Heart right ventricle (tissue), 16 donors: ENCODE data around the gene MLIP. TPM values are rescaled to one million over a fixed set of nuclear protein-coding genes. Genes with fewer than 3 reads are reported as not detected.

ENCODE experiments used
- ATAC-seq, 8 donors: fragments of 200-7000 bp; cut with Tn5 transposase; one replicate each; pipeline ENCODE4 v1.9.1; 2020; ENCODE audit warnings: mild to moderate bottlenecking in 8 of 8, moderate library complexity in 8 of 8, moderate number of reproducible peaks in 1 of 8
- DNase-seq, 2 donors: peaks; one replicate each; pipeline ENCODE4 v3.0.0-alpha.2; 2020
- H3K27ac ChIP-seq, 10 donors: fragments of 200-600 bp; sonication (generic) in 2 of 10; one replicate each; pipeline versions ENCODE4 v1.5.0 to v1.8.0; 2020 to 2022; ENCODE audit warnings: mild to moderate bottlenecking in 3 of 10
- H3K27me3 ChIP-seq, 7 donors: fragments of 200-600 bp; one replicate each; pipeline ENCODE4 v1.8.0; 2021 to 2022; ENCODE audit warnings: mild to moderate bottlenecking in 2 of 7
- H3K36me3 ChIP-seq, 9 donors: fragments of 200-600 bp; sonication (generic) in 1 of 9; one replicate each; pipeline versions ENCODE4 v1.5.0 to v1.8.0; 2020 to 2022; ENCODE audit warnings: mild to moderate bottlenecking in 2 of 9
- H3K4me1 ChIP-seq, 9 donors: fragments of 200-600 bp; sonication (generic) in 1 of 9; one replicate each; pipeline versions ENCODE4 v1.5.0 to v1.8.0; 2020 to 2022; ENCODE audit warnings: mild to moderate bottlenecking in 4 of 9
- H3K4me3 ChIP-seq, 10 donors: fragments of 200-600 bp; sonication (generic) in 2 of 10; one replicate each; pipeline versions ENCODE4 v1.5.0 to v1.8.0; 2020 to 2022; ENCODE audit warnings: mild to moderate bottlenecking in 7 of 10, moderate library complexity in 2 of 10
- H3K9me3 ChIP-seq, 11 donors: fragments of 200-600 bp in 10 of 11; sonication (generic) in 2 of 11; one replicate each; pipeline versions ENCODE4 v1.5.0 to v1.8.0; 2013 to 2022; ENCODE audit warnings: mild to moderate bottlenecking in 2 of 11, control low read depth in 1 of 11, moderate library complexity in 1 of 11
- CTCF ChIP-seq, 9 donors: fragments of 200-600 bp; sonication (generic) in 2 of 9; IDR thresholded peaks; one replicate each; pipeline versions ENCODE4 v1.5.0 to v1.8.0; 2021 to 2022; ENCODE audit warnings: antibody characterized with exemption in 9 of 9, mild to moderate bottlenecking in 5 of 9, moderate library complexity in 1 of 9
- WGBS, 2 donors: extraction: QIAGEN DNeasy Blood & Tissue Kit; methylation state at CpG; one replicate each; pipeline ENCODE4 v1.1.7; 2013; ENCODE audit warnings: inconsistent platforms in 1 of 2; 5-methylcytosine and 5-hydroxymethylcytosine counted together
- intact Hi-C, 10 donors: fragments of 100-400 bp; cut with DNase I; formaldehyde crosslinking; loops; one replicate each; pipeline versions ENCODE4 v1.11.1 to v1.14.2; 2022
- polyA plus RNA-seq, 2 donors: library from polyadenylated mRNA; stranded (reverse); fragments of 200-250 nt; gene quantifications; one replicate each; pipeline ENCODE4 v1.2.3, GENCODE V29; 2013
- total RNA-seq, 10 donors: library from RNA; stranded (reverse); fragmentation: NEBNext Ultra II Directional in 3 of 10; extraction: Animal tissue kit (Norgen Biotek cat#: 25700) in 3 of 10; gene quantifications; one replicate each; pipeline versions ENCODE4 v1.2.1 to v1.2.4, GENCODE V29; 2021 to 2023
- donor health status: Arrhythmogenic right ventricular cardiomyopathy.
- donor health status: ischemic (EF 13 %, LVEDD 7.1; RV severe dilation, severe dysfunction).
- donor health status: healthy with polysubstance abuse.
- donor health status: DM: no; HTN: yes; CAD: no.
- donor health status: DM: no; HTN: no; CAD: no.
- donor health status: ischemic (EF 25% LVEDD 6.9; RV normal size, moderate dysfunction).
- donor health status: ischemic (EF 25% LVEDD 5.7; RV mildly dilated, moderate dysfunction).
- donor health status: healthy.
- donor health status: DM: yes; HTN: yes; CAD: no.
- donor health status: Ischemic cardiomyopathy.
- donor health status: ischemic (EF 35%, LVEDD 5.7; RV mildly dilated, moderate dysfunction).
- donor health status: nonischemic (EF 11% LVEDD 7.7; RV severe dilation, severe dysfunction).
- donor health status: DM: yes; HTN: yes; CAD: no.
- donor health status: PGD.
- donor health status: ischemic (EF 29% LVEDD 5.4; RV normal size, mild dysfunction).
- donor health status: nonischemic (EF 23%, LVEDD 6.1; RV moderate dilation, normal function).

MLIP gene
- total and polyA plus RNA-seq, 12 donors, result 102 to 486 (median 394) TPM

GRCh38 chr6:54142889-54143519 is 31.8 kb downstream of the MLIP start:
- peaks cover 0 to 12% (median 6%) of the 10 kb centered on the region in 9 donors for H3K4me1 ChIP-seq
- DNase-seq, result no peak
- 88 to 89% methylated on average over 12 of the region's 12 CpGs for WGBS, 2 donors

GRCh38 chr6:54151861-54152260 is 40.6 kb downstream of the MLIP start:
- H3K4me1 ChIP-seq, result peaks cover 0 to 8% (median 0%) of the 10 kb centered on the region in 9 donors
- H3K36me3 ChIP-seq, result no peaks in the 10 kb centered on the region
- no peaks in the 10 kb centered on the region for H3K27me3 ChIP-seq
- DNase-seq (no peak), ATAC-seq (no peak)
- no peak overlapping the region for H3K4me3 ChIP-seq
- peak overlapping the region in 1 of 10 donors; percentile 9 for H3K27ac ChIP-seq
- intact Hi-C loops, result no loop called here
- H3K9me3 ChIP-seq, result no peaks in the 10 kb centered on the region
- no peak for TF ChIP-seq CTCF (IDR thresholded peaks at IDR 0.05)
- WGBS, 2 donors, result 0 to 30% methylated on average over 1 of the region's 1 CpG

More at GRCh38 chr6:54142889-54143519, 31.8 kb downstream of the MLIP start:
- Histone ChIP-seq H3K27me3 (no peaks in the 10 kb centered on the region), H3K36me3 (peaks cover 0 to under 1% (median 0%) of the 10 kb centered on the region in 9 donors), H3K27ac (no peak overlapping the region), H3K4me3 (no peak overlapping the region), H3K9me3 (no peaks in the 10 kb centered on the region)
- ATAC-seq, result no peak
- intact Hi-C loops, result no loop called here
- no peak for TF ChIP-seq CTCF (IDR thresholded peaks at IDR 0.05)

GRCh38 chr6:54156650-54157250 is 45.5 kb downstream of the MLIP start:
- no peak for ATAC-seq
- no peaks in the 10 kb centered on the region for H3K9me3 ChIP-seq
- H3K4me1 ChIP-seq, result peaks cover 0 to 12% (median 2%) of the 10 kb centered on the region in 9 donors
- H3K27ac ChIP-seq, result no peak overlapping the region
- intact Hi-C loops, result no loop called here
- TF ChIP-seq CTCF (IDR thresholded peaks at IDR 0.05), result no peak
- no peak overlapping the region for H3K4me3 ChIP-seq
- H3K36me3 ChIP-seq, result no peaks in the 10 kb centered on the region
- H3K27me3 ChIP-seq, result no peaks in the 10 kb centered on the region
- no peak for DNase-seq

- H3K27me3 ChIP-seq, result no peaks in the 10 kb centered on the region
- no peaks in the 10 kb centered on the region for H3K36me3 ChIP-seq
- peak in 5 of 8 donors; percentile 28 to 57 (median 50) for ATAC-seq
- TF ChIP-seq CTCF (IDR thresholded peaks at IDR 0.05), result no peak
- H3K4me1 ChIP-seq, result peaks cover 0 to 8% (median under 1%) of the 10 kb centered on the region in 9 donors
- no peak overlapping the region for H3K27ac ChIP-seq
- intact Hi-C loops, result no loop called here
- H3K9me3 ChIP-seq, result no peaks in the 10 kb centered on the region
- DNase-seq, result no peak
- H3K4me3 ChIP-seq, result no peak overlapping the region
These were observed 46.2 kb downstream of the MLIP start for GRCh38 chr6:54157405-54157804.
